GM12878 (cell line): Measurements from ENCODE around the gene NR1I2. TPM values are rescaled to one million over a fixed set of nuclear protein-coding genes. Genes with fewer than 3 reads are reported as not detected.

ENCODE experiments used
- ATAC-seq: fragments of 200-7000 bp; cut with Tn5 transposase; 3 replicates; pipeline ENCODE4 v1.9.1; 2020; ENCODE audit warnings: mild to moderate bottlenecking, moderate library complexity
- BruUV-seq: library from RNA; stranded (reverse); fragments of 400-500 nt; replicated peaks from 2 replicates; lab custom pipeline; 2021; lab: Mats Ljungman, UMichigan
- CTCF ChIA-PET: fragments of 300-600 bp; sonication (Branson Sonifier 250); formaldehyde crosslinking; extraction: SDS; loops from one replicate; lab custom pipeline; 2021; ENCODE audit warnings: inconsistent platforms; lab: Yijun Ruan, JAX
- POLR2A ChIA-PET: fragments of 350-600 bp; formaldehyde crosslinking; extraction: SDS; loops from one replicate; lab custom pipeline; 2021; ENCODE audit warnings: inconsistent platforms; lab: Charles Lee
- RAD21 ChIA-PET: fragments of 300-600 bp; sonication (Branson Sonifier 250); formaldehyde crosslinking; loops from one replicate; lab custom pipeline; 2023; ENCODE audit warnings: antibody characterized with exemption; ENCODE audit not compliant: unreplicated experiment; lab: Charles Lee
- SMC1A ChIA-PET: fragments of 300-600 bp; sonication (Branson Sonifier 250); formaldehyde crosslinking; loops from one replicate; lab custom pipeline; 2023; ENCODE audit not compliant: unreplicated experiment, uncharacterized antibody; lab: Charles Lee
- DNase-seq: peaks from one replicate; pipeline ENCODE4 v3.0.0-alpha.2; 2011; ENCODE audit warnings: low read depth, low spot score
- FAIRE-seq: peaks from 3 replicates; lab custom pipeline; 2011; peaks lifted over from hg19 to GRCh38; lab: Jason Lieb, UNC
- H2AFZ ChIP-seq: 2 replicates; pipeline ENCODE4 v1.6.0; 2011; ENCODE audit warnings: low read depth, low read length, control low read depth; ENCODE audit not compliant: control insufficient read depth
- H3K27ac ChIP-seq: 2 replicates; pipeline ENCODE4 v1.5.1; 2011; ENCODE audit warnings: control low read depth; ENCODE audit not compliant: control insufficient read depth, insufficient read depth
- H3K27me3 ChIP-seq, 2 experiments: replicated peaks in 1 of 2; 2 replicates each; pipeline versions ENCODE4 v1.6.0 to v1.6.1; 2011; ENCODE audit warnings: low read length in 1 of 2; ENCODE audit not compliant: control insufficient read depth in 2 of 2, insufficient read depth in 2 of 2
- H3K36me3 ChIP-seq, 2 experiments: 2 replicates each; pipeline ENCODE4 v1.5.1; 2011; ENCODE audit warnings: low read length in 1 of 2; ENCODE audit not compliant: control insufficient read depth in 2 of 2, insufficient read depth in 2 of 2
- H3K4me1 ChIP-seq: 2 replicates; pipeline ENCODE4 v1.6.1; 2011; ENCODE audit warnings: mild to moderate bottlenecking, low read length, moderate library complexity, mixed read lengths; ENCODE audit not compliant: control insufficient read depth, insufficient read depth
- H3K4me2 ChIP-seq: 2 replicates; pipeline ENCODE4 v1.6.0; 2011; ENCODE audit warnings: control low read depth; ENCODE audit not compliant: control insufficient read depth, insufficient read depth
- H3K4me3 ChIP-seq: fragments of 200-600 bp; sonication (generic); 2 replicates; pipeline ENCODE4 v1.5.1; 2016
- H3K79me2 ChIP-seq: 2 replicates; pipeline ENCODE4 v1.6.0; 2011; ENCODE audit warnings: low read length; ENCODE audit not compliant: control insufficient read depth, insufficient read depth
- H3K9ac ChIP-seq: 2 replicates; pipeline ENCODE4 v1.8.0; 2011; ENCODE audit warnings: low read length, control low read depth, mixed read lengths; ENCODE audit not compliant: control insufficient read depth, insufficient read depth
- H3K9me3 ChIP-seq: replicated peaks from 3 replicates; pipeline ENCODE4 v1.5.1; 2011; ENCODE audit warnings: mild to moderate bottlenecking, low read length; ENCODE audit not compliant: control insufficient read depth, insufficient read depth
- H4K20me1 ChIP-seq: 2 replicates; pipeline ENCODE4 v1.6.0; 2011; ENCODE audit not compliant: control insufficient read depth, insufficient read depth
- ATF3 ChIP-seq: IDR thresholded peaks from 2 replicates; pipeline ENCODE4 v1.6.1; 2011; ENCODE audit warnings: low read depth, mild to moderate bottlenecking, low read length, moderate library complexity, borderline replicate concordance; ENCODE audit errors: extremely low read depth
- CTCF ChIP-seq, 3 experiments: IDR thresholded peaks in 2 of 3; conservative IDR thresholded peaks in 1 of 3; 2 replicates each; pipeline ENCODE4 v1.5.1; 2011; ENCODE audit warnings: low read depth in 3 of 3, low read length in 3 of 3, mild to moderate bottlenecking in 3 of 3, control low read depth in 2 of 3, moderate library complexity in 2 of 3, inconsistent platforms in 1 of 3, mixed read lengths in 1 of 3; ENCODE audit not compliant: control insufficient read depth in 2 of 3, insufficient read depth in 1 of 3; ENCODE audit errors: extremely low read depth in 1 of 3
- DPF2 ChIP-seq: fragments of 450-650 bp; IDR thresholded peaks from 2 replicates; pipeline ENCODE4 v1.6.1; 2017; ENCODE audit warnings: mild to moderate bottlenecking
- EED ChIP-seq: sonication (generic); IDR thresholded peaks from 2 replicates; pipeline ENCODE4 v1.6.1; 2016; ENCODE audit warnings: antibody characterized with exemption, low read depth
- FOXK2 ChIP-seq: fragments of 450-650 bp; IDR thresholded peaks from 2 replicates; pipeline ENCODE4 v1.6.1; 2017; ENCODE audit warnings: mild to moderate bottlenecking, moderate library complexity
- FOXM1 ChIP-seq: IDR thresholded peaks from 2 replicates; pipeline ENCODE4 v1.6.1; 2012; ENCODE audit warnings: low read depth, mild to moderate bottlenecking, inconsistent platforms, low read length, moderate library complexity
- JUND ChIP-seq: IDR thresholded peaks from 2 replicates; pipeline ENCODE4 v1.6.1; 2012; ENCODE audit warnings: low read depth, mild to moderate bottlenecking, low read length, improper control_type of control experiment, moderate library complexity
- LARP7 ChIP-seq: fragments of 450-650 bp; IDR thresholded peaks from 2 replicates; pipeline ENCODE4 v1.6.1; 2017; ENCODE audit warnings: mild to moderate bottlenecking
- PBX3 ChIP-seq: IDR thresholded peaks from 2 replicates; pipeline ENCODE4 v1.6.1; 2011; ENCODE audit warnings: mild to moderate bottlenecking, low read depth, low read length, moderate library complexity; ENCODE audit not compliant: insufficient replicate concordance
- PRDM15 ChIP-seq: fragments of 450-650 bp; formaldehyde crosslinking; IDR thresholded peaks from 2 replicates; pipeline ENCODE4 v1.4.0; 2020; ENCODE audit warnings: mild to moderate bottlenecking, moderate library complexity
- RAD21 ChIP-seq: IDR thresholded peaks from 2 replicates; pipeline ENCODE4 v1.6.1; 2011; ENCODE audit warnings: mild to moderate bottlenecking, low read depth, low read length, moderate library complexity; ENCODE audit not compliant: insufficient read depth
- SRF ChIP-seq, 2 experiments: IDR thresholded peaks; 2 replicates each; pipeline ENCODE4 v1.6.1; 2011; ENCODE audit warnings: low read depth in 2 of 2, low read length in 2 of 2, mild to moderate bottlenecking in 1 of 2, moderate library complexity in 1 of 2
- SUPT20H ChIP-seq: IDR thresholded peaks from 2 replicates; pipeline ENCODE4 v1.6.1; 2011; ENCODE audit warnings: low read depth, mild to moderate bottlenecking, low read length, moderate library complexity, borderline replicate concordance; ENCODE audit not compliant: control insufficient read depth
- ZZZ3 ChIP-seq: IDR thresholded peaks from 2 replicates; pipeline ENCODE4 v1.6.1; 2011; ENCODE audit warnings: low read depth; ENCODE audit not compliant: control insufficient read depth, insufficient read length
- WGBS: methylation state at CpG from one replicate; pipeline ENCODE4 v1.1.6; 2016; ENCODE audit warnings: low lambda C conversion rate; ENCODE audit not compliant: insufficient replicate concordance, insufficient coverage; ENCODE audit errors: missing lambda C conversion rate; 5-methylcytosine and 5-hydroxymethylcytosine counted together
- in situ Hi-C: fragments of 300-500 bp; cut with MboI; formaldehyde crosslinking; loops from 9 replicates; pipeline ENCODE4 v1.14.3; 2018; ENCODE audit warnings: mixed read lengths
- intact Hi-C: fragments of 100-400 bp; cut with micrococcal nuclease; formaldehyde crosslinking; loops from one replicate; pipeline ENCODE4 v1.14.2; 2022; ENCODE audit not compliant: unreplicated experiment
- polyA plus RNA-seq, 11 experiments: library from polyadenylated mRNA; depleted of rRNA in 4 of 11; unstranded in 6 of 11; stranded (reverse) in 5 of 11; fragments of >200 nt; fragmentation: Nextera tagmentation in 4 of 11; fragmentation: Illumina TruSeq in 1 of 11; extraction: Ambion mirVana in 4 of 11; extraction: Trizol in 1 of 11; gene quantifications; 1 replicate in 1 of 11; 2 replicates in 10 of 11; pipeline versions ENCODE4 v1.2.1 to v1.2.3, GENCODE V29; 2011 to 2016; ENCODE audit warnings: inconsistent platforms in 2 of 11, missing spikeins in 2 of 11, low read depth in 1 of 11
- total RNA-seq, 4 experiments: library from RNA; depleted of rRNA in 3 of 4; stranded (reverse); fragments of >200 nt in 3 of 4; fragmentation: Illumina TruSeq in 1 of 4; extraction: Trizol in 1 of 4; gene quantifications; 2 replicates each; pipeline versions ENCODE4 v1.2.1 to v1.2.3, GENCODE V29; 2013 to 2021

NR1I2 gene
- total and polyA plus RNA-seq, 10 of the 15 experiments (the other 5 are each of a cell fraction or from before 2014, with no cell fraction given), result 0.03 to 1.0 (median 0.39) TPM

- WGBS, result 76% methylated on average over 8 of the region's 8 CpGs
- FAIRE-seq (no peak), ATAC-seq (no peak), DNase-seq (no peak)
- intact Hi-C loops (no loop called here), in situ Hi-C loops (no loop called here)
- H3K4me2 ChIP-seq, result no peak overlapping the region
- H3K4me3 ChIP-seq, result no peak overlapping the region
- no peaks in the 10 kb centered on the region for H3K79me2 ChIP-seq
- SMC1A ChIA-PET, result interaction anchor here (1.0 kb wide), 1 partner anchor 25 kb away, joined by 3 read pairs; no protein-coding TSS in a partner anchor
- POLR2A ChIA-PET, result interaction anchor here (0.6 kb wide), 1 partner anchor 34 kb away, joined by 3 read pairs; no protein-coding TSS in a partner anchor
- H3K36me3 ChIP-seq, result no peaks in the 10 kb centered on the region
- BruUV-seq, result no TSS peak
- no peaks in the 10 kb centered on the region; the same call in 2 of the 3 replicates for H3K9me3 ChIP-seq
- CTCF ChIA-PET, result interaction anchor here (1.6 kb wide), 1 partner anchor 18 kb away, joined by 5 read pairs; no protein-coding TSS in a partner anchor
- H3K27me3 ChIP-seq, result no peaks in the 10 kb centered on the region
- H3K27ac ChIP-seq, result no peak overlapping the region
- no peak overlapping the region for H3K9ac ChIP-seq
- RAD21 ChIA-PET, result no interaction called here
- H4K20me1 ChIP-seq, result no peaks in the 10 kb centered on the region
- H3K4me1 ChIP-seq, result peaks cover under 1% of the 10 kb centered on the region; the same call in 1 of the 2 replicates
- no peak overlapping the region for H2AFZ ChIP-seq
- TF ChIP-seq EED (no peak), ZZZ3 (no peak), PRDM15 (CRISPR knock-in tag) (no peak), DPF2 (no peak), JUND (no peak), LARP7 (no peak), CTCF (IDR thresholded peaks at IDR 0.05 in 2 of 3, conservative IDR thresholded peaks at IDR 0.05 in 1 of 3; ENCODE audit: control insufficient read depth in 2 of 3, extremely low read depth in 1 of 3, insufficient read depth in 1 of 3, low read depth in 3 of 3, low read length in 3 of 3) (no peak), PBX3 (no peak), ATF3 (no peak), FOXK2 (no peak), SRF (IDR thresholded peaks at IDR 0.05; ENCODE audit: low read depth in 2 of 2, low read length in 2 of 2) (no peak), RAD21 (no peak), SUPT20H (no peak), FOXM1 (no peak)
Observed at GRCh38 chr3:119769394-119770149, 12.3 kb upstream of the NR1I2 start.
